Esophagus mucosa (tissue), 1 donor: ENCODE data around the gene RAB27A. TPM values are rescaled to one million over a fixed set of nuclear protein-coding genes. Genes with fewer than 3 reads are reported as not detected.
A peak's percentile ranks its signal among the peaks of the same experiment; 100 is the strongest.
"Not testable (repeated sequence)": the region's sequence is repeated elsewhere in the genome, so short reads cannot be mapped to it uniquely, and the experiment has no call there.

ENCODE experiments used
- ATAC-seq: fragments of 200-7000 bp; cut with Tn5 transposase; one replicate; pipeline ENCODE4 v1.9.1; 2020
- total RNA-seq: library from RNA; stranded (reverse); gene quantifications from one replicate; pipeline ENCODE4 v1.2.4, GENCODE V29; 2023
- donor health status: DM: yes; HTN: yes; CAD: no.

The RAB27A gene
- 12.6 TPM for total RNA-seq

DNA sequence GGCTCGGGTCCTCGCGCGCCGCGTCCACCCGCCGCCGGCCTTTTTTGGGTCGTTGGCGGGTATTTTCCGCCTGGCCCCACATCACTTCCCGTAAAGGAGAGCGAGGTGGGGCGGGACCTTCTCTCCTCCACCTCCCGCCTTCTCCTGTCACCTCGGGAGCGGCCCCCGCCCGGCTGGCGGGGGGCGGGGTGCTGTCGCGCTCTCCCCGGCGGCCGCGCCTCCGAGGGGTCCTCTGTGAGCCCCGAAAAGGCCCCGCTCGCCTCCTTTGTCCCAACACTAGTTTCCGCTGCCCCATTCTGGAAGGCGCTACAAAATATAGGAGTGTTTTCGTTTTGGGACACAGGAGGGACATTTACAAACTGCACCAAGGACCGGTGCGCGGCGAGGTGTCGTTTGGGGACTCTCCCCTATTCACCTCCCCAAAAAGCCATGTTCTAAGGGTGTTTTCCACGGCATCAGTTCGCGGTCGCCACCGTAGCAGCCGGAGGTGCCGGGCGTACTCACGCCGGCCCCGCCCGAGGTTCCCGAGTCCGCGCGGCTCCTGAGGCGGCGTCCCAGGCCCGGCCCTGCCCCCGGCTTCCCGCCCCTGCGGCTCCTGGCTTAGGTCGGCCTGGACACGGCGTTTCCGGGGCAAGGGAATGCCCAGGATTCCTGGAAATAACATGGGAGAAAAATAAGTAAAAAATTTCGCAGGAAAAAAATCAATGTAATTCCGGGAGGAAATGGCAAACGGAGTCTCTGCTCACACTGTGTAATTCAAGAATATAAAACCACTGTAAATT is at the start of gene RAB27A:
TSS of gene RAB27A (minus strand) at position 68 of the 782 bp plus-strand sequence. CDS start 54,879 bp downstream, outside the sequence.
- ATAC-seq: peak; percentile 81

DNA sequence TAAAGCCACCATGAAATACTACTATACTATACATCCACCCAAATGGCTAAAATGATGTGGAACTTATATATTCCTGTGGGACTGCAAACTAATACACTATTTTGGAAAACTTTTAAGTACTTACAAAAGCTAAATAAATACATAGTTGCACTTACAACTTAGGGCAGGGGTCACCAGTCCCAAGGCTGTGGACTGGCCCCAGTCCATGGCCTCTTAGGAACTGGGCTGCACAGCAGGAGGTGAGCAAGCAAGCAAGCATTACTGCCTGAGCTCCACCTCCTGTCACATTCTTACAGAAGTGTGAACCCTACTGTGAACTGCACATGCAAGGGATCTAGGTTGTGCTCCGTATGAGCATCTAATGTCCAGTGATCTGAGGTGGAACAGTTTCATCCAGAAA is 47.5 kb upstream of the RAB27A start:
- ATAC-seq: no peak

DNA sequence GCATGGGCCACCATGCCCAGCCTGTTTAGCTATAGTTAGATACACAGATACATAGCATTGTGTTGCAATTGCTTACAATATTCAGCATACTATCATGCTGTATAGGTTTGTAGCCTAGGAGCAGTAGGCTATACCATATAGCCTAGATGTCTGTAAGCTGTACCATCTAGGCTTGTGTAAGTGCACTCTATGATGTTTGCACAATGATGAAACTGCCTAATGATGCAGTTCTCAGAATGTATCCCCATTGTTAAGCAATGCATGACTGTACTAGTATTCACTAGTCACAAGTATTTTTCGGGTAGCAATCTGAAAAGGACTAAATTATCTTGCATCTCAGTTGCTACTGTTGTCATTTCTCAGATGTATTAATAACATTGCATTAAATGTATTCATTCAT is 45.4 kb upstream of the RAB27A start:
- ATAC-seq: peak; percentile 62

DNA sequence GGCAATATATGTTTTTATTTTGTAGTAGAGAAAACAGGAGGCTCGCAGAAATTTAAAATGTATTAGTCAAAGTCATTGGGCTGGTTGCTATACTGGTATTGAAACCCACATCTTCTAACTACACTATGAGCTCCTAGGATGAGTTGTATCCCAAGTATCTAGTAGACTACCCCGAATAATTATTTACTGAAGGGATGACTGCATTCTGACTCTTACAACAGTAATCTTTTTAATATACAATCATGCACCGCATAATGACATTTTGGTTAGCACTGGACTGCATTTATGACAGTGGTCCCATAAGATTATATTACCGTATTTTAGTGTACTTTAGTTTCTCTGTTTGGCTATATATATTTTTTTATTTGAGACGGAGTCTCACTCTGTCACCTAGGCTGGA is 44.8 kb upstream of the RAB27A start:
- ATAC-seq: no peak

DNA sequence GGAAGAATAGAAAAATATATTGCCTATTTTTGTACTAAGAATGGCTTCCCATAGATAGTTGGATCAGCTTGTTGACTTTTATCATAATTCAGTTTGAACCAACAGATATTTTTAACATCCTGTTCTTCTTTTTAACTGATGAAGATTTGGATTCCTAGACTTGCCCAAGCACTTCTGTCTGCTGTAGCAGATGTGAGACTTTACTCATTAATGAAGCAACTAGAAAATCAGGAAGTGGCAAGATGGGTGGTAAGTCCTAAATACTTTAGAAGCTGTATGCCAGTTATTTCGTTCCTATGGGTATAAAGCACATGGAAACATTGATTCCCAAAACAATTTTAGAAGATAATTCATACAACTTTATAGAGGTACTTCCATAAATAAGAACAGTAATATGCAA is 37.8 kb upstream of the RAB27A start:
- ATAC-seq: no peak

DNA sequence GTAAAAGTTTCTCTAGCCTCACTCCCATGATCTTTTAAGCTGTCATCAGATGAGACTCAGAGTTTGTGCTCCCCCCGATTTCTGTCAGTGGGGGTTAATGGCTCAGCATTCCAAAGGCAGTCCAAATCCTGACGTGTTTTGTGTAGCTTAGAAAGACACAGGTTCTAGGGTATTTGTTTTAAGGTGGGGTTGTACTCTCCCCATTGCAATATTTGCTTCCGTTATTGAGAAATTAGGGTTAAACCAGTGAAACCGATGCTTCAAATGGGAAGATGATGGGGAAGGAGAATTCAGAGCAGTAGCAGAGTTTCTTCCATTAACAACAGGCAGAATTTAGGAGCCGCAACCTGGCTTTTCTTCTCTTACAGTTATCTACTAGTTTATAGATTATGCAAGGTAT is 32.9 kb upstream of the RAB27A start:
- ATAC-seq: no peak

DNA sequence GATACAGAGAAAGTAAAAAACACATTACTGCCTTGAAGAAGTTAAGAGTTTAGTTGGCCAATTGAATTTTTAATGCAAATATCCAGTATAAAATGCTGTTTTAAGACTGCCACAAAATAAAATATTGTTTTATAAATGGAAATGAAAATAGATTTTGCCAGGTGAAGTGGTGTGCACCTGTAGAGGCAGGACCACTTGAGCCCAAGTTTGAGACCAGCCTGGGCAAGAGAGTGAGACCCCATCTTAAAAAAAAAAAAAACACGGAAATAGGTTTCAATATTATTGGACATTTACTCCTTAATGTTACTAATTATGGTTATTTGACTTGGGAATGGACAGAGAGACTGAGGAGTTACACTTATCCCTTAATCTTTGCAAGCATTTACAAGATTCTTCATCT is 31.4 kb upstream of the RAB27A start:
- no peak for ATAC-seq

DNA sequence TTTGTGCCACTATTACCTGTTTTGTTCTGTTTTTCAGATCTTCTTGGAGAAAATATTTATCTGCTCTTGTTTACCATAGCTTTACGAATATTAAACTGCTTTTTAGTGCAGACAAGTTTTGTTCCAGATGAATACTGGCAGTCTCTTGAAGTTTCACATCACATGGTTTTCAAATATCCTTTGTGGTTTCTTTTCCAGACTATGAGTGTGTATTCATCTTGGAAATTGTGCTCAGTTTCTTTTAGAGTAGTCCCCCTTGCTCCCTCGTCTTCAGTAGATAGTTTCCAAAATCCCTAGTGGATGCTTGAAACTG is 30.6 kb upstream of the RAB27A start:
- ATAC-seq: no peak

DNA sequence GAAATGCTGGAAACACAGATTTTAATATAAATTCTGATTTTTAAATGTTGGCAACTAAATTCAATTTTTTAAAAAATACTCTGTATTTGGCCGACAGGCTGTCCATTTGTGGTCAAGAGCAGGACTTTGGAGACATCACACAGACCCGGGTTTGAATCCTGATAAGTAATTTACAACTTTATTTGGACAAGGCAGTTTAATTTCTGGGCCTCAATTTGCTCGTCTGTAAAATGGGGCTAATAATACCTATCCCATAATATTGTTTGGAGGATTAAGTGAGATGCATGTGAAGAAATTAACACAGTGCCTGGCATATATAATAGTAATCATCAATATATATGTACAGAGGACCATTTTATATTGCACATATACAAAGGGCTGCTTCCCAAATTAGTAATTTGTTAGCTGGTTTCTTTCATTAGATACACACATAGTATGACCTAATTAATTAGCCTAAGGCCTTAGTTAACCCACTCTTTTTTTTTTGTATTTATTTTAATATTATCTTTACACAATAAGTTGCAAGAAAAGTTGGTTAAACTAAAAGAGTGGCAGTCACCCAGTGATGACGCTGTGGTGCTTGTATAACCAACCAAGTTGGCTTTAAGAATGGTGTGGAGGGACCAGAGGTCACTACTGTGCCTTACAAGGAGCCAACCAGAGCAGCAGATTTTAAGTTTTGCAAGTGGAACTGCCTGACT is 30.1 kb upstream of the RAB27A start:
- ATAC-seq: peak; percentile 39

DNA sequence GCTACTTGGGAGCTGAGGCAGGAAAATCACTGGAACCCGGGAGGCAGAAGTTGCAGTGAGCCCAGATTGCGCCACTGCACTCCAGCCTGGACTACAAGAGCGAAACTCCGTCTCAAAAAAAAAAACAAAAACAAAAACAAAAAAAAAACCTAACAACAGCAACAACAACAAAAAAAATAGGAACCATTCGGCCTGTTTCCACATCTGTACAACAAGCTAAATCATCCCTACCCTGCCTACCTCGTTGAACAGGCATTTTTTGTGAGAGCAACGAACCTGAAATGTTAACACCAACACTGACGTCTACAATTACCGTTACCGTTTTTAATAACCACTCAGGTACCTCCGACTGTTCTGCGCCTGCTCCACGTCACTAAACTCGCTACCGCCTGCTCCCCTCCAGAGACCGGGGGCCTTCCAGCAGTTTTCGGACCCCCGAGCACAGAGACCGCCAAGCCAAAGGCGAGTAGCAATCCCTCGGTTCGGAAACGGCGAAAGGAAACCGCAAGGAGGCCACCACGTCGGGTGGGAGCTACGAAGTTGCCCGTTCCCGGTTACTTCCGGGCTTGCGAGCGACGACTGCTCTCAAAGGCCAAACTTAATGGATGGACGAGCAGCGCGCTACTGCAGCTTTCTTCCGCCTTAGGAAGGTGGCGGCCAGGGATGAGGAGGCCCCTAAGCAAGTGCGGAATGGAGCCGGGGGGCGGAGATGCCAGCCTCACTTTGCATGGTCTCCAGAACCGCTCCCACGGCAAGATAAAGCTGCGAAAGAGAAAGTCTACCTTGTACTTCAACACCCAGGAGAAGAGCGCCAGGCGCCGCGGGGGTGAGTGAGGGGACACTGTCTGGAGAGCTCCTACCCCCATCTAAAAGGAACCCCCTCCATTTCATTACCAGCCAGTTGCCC is 29.2 kb upstream of the RAB27A start, which contains the start of the genes PIGB and PIGBOS1:
TSS of gene PIGB (plus strand) at position 635 of the 907 bp plus-strand sequence. CDS start at position 664, 29 bp downstream.
TSS of gene PIGBOS1 (minus strand) at position 536 of the 907 bp plus-strand sequence. CDS start 1,331 bp downstream, outside the sequence.
- peak; percentile 94 for ATAC-seq

DNA sequence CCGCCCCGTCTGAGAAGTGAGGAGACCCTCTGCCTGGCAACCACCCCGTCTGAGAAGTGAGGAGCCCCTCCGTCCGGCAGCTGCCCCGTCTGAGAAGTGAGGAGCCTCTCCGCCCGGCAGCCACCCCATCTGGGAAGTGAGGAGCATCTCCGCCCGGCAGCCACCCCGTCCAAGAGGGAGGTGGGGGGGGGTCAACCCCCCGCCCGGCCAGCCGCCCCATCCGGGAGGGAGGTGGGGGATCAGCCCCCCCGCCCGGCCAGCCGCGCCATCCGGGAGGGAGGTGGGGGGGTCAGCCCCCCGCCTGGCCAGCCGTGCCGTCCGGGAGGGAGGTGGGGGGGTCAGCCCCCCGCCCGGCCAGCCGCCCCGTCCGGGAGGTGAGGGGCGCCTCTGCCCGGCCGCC is 13.2 kb upstream of the RAB27A start:
- not testable (repeated sequence) for ATAC-seq

DNA sequence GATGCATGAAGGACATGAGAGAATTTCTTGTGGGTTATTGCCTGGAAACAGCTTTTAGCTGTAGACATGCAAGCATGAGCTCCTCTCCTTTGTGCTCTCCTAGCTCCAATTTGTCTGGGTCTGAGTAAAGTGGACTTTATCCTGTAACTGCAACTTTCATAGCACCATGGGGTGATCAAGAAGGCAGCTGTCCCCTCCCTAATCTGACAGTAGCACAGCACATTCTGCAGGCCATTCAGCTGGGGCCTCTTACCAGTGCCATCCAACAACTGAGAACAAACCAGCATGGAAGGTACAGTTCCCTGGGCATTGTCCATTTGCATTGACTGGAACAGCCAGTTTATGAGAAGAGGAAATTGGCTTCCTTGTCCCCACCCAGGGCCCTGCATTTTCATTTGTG is 7.7 kb upstream of the RAB27A start:
- ATAC-seq: no peak

DNA sequence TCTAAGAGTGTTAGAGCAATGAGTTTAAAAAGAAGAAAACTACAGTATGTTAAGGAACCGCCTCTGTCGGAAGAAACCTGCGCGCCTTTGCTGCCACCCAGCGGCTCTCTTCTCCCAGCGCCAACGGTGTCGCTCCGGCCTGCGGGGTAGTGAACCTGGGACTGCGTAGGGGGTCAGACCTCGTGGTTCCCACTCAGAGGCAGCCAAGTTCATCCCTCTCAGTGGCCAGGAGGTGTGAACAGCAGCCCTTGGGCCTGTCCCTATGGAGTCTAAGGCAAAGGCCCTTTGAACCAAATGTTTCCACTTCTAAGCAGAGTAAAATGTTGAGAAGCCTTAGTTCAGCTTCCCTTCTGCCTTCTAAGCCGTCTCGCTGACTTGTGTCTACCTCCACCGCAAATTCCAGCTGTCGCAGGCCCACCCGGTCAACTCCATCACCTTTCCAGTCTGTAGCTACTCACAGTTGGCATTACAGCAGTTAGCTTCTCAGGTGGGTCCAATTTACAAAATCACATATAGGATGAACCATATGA is 980 bp upstream of the RAB27A start:
- ATAC-seq: peak; percentile 86

DNA sequence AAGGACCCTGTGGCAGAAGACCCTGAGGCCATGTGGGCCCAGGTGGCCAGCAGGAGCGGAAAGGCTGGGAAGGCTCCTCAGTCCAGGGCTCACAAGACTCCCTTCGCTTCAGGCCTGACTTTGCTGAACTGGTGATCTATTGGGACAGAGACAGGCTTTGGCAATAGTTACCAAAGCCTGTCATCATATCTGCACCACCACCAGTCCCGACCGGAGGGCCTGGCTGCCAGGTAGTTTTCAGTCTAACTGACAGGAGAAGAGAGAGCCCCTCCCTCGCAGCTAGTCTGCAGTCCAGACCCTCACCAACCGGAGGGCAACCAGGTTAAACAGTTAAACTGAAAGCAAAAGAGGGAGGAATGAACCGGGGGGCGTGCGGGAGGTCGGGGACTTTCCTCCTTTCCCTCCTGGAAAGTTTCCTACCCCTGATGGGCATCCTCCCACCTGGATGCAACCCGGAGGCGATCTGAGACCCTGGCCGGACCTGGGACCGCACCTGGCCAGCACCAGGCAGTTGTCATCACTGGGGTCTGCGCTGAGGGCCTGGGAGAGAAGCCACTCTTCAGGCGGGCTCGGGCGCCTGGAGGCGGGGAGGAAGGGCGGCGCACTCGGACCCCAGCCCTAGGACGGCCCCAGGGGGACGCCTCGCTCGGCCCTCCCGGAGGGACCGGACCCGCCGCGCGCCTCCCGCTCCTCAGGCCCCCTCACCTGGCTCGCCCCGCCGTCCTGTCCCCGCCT is 435 bp downstream of the RAB27A start:
- peak; percentile 46 for ATAC-seq

DNA sequence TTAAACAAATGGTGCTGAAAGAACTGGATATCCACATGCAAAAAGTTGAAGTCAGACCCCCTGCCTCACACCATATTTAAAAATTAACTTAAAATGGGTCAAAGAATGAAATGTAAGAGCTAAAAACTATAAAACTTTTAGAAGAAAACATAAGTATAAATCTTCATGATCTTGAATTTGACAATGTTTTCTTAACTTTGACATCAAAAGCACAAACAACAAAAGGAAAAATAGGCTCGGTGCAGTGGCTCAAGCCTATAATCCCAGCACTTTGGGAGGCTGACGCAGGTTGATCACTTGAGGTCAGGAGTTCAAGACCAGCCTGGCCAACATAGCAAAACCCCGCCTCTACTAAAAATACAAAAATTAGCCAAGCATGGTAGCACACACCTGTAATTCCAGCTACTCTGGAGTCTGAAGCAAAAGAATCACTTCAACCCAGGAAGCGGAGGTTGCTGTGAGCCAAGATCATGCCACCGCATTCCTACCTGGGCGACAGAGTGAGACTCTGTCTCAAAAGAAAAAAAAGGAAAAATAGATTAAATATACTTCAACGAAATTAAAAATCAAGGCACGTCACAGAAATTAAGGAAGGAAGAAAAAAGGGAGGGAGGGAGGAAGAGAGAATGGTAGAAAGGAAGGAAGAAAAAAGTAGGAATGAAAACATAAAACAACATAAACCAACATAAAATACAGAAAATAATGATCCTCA is 1.5 kb downstream of the RAB27A start:
- no peak for ATAC-seq

DNA sequence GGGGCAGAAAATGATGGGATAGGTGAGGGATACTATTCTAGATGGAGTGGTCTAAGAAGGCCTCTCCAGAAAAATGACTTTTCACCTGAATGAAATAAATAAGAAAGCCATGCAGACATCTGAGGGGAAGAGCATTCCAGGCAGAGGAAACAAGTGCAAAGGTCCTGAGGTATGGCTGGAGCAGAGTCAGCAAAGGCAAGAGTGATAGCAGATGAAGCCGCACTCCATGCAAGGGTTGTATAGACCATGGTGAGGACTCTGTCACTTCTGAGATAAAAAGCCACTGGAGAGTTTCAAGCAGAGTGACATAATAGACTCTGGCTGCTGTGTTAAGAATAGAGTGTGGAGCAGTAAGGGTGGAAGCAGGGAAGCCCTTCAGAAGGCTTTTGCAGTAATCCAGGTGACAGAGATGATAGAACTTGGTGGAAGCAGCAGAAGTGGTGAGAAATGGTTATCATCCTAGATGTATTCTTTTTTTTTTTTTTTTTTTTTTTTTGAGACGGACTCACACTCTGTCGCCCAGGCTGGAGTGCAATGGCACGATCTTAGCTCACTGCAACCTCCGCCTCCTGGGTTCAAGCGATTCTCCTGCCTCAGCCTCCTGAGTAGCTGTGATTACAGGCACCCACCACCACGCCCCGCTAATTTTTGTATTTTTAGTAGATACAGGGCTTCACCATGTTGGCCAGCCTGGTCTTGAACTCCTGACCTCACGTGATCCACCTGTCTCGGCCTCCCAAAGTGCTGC is 3.0 kb downstream of the RAB27A start:
- ATAC-seq: not testable (repeated sequence)

DNA sequence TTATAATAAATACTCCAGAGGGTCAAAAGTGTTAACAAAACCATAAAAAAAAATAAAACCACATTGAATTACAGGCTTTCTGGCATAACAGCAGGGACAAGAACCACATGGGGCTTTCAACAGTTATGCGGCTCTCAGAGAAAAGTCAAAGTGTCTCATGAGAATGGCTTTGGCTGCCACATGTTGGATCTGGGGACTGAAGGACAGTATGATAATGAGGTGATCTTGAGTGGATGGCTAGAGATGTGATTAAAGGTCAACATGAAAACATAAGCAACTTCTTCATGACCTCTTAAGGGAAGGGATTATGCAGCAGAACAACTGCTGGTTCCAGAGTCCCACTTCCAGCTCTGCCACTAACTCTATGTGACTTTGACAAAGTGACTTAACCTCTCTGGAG is 5.2 kb downstream of the RAB27A start:
- ATAC-seq: no peak

DNA sequence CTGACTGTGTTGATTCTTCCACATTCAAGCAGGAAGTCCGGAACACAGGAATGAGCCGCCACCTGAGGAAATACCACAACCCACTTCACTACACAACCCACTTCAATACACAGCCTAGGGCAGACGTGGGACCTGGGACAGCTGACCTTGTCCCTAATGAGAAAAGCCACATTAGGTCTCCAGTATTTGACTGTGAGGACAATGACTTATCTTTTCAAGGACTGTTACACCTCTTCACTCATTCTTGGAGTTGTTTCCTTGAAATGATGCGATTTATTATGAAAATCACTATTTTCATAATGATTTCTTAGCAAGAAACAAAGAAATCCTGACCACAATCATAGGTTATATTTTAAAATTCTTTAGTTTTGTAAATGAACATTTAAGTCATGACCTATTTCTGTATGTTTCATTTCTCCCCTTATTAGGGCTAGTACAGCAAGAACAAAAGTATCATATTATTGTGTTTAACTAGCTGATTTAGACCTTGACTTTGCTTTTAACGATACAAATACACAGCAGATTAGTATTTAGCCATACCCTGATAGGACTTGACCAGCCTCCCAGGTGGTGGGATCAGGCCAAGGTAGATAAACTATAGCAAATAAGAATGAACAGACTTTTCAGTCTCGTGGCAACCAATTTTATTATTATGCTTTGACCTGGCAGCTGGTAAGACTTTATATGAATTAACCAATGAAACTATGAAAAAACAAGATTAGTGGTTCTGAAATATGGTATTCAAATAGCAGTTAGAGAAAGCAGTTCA is 6.0 kb downstream of the RAB27A start:
- no peak for ATAC-seq

DNA sequence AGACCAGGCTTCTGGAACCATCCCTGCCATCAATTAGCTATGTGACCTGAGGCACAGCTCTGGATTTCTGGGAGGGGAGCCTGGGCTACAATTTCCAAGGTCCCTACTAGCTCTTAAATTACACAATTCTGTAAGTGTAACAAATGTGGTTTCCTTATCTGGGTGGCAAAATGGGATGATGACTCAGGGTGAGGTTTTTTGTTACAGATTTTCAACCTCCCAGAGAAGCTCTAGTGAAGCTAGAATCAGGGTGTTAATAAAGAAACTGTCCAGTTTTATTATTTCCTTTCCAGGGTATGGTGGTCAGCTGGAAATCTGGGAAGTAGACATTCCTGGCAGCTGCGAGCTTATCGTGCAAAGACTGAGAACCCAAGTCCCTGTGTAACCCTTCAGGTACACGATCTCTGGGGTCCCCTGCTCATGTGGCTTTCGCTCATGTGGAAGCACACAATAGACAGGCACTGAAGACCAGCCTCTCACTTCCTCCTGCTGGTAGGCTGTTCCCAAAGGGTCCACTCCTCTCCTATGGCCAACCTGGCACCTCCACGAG is 7.3 kb downstream of the RAB27A start:
- ATAC-seq: no peak
